ENCODE measurements around the gene MAP3K3.

DNA sequence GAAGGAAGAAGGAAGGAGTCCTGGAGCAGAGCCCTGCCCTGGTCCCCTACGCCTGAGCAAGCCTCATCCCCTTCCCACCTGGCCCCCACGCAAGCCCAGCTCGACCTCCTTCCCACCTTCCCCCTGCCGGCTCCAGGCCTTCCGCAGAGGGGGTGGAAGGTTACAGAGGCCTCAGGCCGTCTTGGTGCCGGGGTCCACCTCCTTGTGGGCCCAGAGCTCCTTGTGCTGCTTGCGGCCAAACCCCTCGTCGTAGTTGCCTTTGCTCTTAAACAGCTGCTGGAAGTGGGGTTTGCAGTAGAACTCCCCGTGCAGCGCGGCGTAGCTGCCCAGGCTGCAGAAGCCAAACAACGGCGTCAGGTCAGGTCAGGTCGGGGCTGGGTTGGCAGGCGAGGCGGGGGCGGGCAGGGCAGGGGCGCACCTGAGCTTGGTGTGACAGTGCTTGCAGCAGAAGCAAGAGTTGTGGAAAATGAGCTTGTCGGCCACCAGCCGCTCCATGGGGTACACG is 76.2 kb downstream of the MAP3K3 start:
- TF ChIP-seq, protein P1, sequence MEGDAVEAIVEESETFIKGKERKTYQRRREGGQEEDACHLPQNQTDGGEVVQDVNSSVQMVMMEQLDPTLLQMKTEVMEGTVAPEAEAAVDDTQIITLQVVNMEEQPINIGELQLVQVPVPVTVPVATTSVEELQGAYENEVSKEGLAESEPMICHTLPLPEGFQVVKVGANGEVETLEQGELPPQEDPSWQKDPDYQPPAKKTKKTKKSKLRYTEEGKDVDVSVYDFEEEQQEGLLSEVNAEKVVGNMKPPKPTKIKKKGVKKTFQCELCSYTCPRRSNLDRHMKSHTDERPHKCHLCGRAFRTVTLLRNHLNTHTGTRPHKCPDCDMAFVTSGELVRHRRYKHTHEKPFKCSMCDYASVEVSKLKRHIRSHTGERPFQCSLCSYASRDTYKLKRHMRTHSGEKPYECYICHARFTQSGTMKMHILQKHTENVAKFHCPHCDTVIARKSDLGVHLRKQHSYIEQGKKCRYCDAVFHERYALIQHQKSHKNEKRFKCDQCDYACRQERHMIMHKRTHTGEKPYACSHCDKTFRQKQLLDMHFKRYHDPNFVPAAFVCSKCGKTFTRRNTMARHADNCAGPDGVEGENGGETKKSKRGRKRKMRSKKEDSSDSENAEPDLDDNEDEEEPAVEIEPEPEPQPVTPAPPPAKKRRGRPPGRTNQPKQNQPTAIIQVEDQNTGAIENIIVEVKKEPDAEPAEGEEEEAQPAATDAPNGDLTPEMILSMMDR (conservative IDR thresholded peaks at IDR 0.05), result no peak
- TF ChIP-seq EZH2 (IDR thresholded peaks at IDR 0.05; ENCODE audit: low read depth), result no peak
